Stimulated activated naive B cell treated with anti-CD40 and anti-IgM and Interleukin-4, amounts not matched to agents 10 μg/mL and 1 μg/mL and 100 μg/mL, for 72 hours (primary cell): ENCODE measurements around the gene MMP24.

ENCODE experiments used
- ATAC-seq, 2 donors: fragments of 150-1000 bp; cut with Tn5 transposase; replicated peaks; 2 replicates each; pipeline ENCODE4 v1.10.0; 2021; ENCODE audit warnings: moderate library complexity in 1 of 2
- DNase-seq: peaks from one replicate; pipeline ENCODE4 v3.0.0; 2021
- H3K27ac Mint-ChIP-seq: one replicate; pipeline ENCODE4 v1.8.0; 2022; ENCODE audit warnings: mild to moderate bottlenecking, mixed read lengths
- H3K27me3 Mint-ChIP-seq, 2 donors: one replicate each; pipeline ENCODE4 v1.8.0; 2022; ENCODE audit warnings: mixed read lengths in 2 of 2
- H3K36me3 Mint-ChIP-seq, 2 donors: one replicate each; pipeline ENCODE4 v1.8.0; 2022; ENCODE audit warnings: mixed read lengths in 2 of 2, mild to moderate bottlenecking in 1 of 2
- H3K4me1 Mint-ChIP-seq, 2 donors: one replicate each; pipeline ENCODE4 v1.8.0; 2022; ENCODE audit warnings: mixed read lengths in 2 of 2, mild to moderate bottlenecking in 1 of 2
- H3K4me3 Mint-ChIP-seq, 2 donors: one replicate each; pipeline ENCODE4 v1.8.0; 2022; ENCODE audit warnings: mild to moderate bottlenecking in 2 of 2, mixed read lengths in 2 of 2, moderate library complexity in 1 of 2
- H3K9me3 Mint-ChIP-seq, 2 donors: one replicate each; pipeline ENCODE4 v1.8.0; 2022; ENCODE audit warnings: mixed read lengths in 2 of 2, mild to moderate bottlenecking in 1 of 2

MMP24 gene

DNA sequence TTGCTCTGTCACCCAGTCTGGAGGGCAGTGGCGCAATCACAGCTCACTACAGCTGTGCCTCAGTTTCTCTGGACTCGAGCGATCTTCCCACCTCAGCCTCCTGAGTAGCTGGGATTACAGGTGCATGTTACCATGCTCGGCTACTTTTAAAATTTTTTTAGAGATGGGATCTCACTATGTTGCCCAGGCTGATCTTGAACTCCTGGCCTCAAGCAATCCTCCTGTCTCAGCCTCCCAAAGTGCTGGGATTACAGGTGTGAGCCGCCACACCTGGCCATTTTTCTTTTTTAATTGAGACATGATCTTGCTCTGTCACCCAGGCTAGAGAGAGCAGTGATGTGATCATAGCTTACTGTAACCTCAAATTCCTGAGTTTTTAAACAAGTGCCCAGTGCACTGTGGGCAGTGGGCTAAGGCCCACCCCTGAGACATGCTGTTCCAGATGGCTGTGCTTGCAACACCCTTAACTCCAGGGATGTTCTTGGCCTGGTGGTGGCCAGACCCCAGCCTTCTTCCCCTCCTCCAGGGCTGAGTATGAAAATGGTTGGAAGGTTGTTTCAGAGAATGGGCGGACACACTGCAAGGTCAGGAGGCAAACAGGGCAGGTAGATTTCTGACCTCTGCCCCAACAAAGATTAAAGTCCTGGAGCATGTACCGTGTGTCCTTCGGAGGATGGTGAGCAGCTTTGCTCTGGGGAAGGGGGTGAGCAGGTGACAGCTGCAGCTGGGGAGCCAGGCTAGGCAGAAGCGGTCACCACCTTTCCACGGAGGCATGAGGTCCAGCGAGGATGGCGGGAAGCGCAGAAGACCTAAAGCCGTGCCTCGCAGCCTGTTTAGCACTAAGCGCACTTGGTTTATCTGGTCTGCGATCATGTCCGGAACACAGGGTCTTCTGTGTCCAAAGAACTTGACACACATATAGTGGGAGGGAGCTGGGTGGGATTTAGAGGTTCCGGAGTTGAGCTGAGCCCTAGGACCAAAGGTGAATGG, 67.1 kb downstream of the MMP24 start:
- ATAC-seq: no peak
- Mint-ChIP-seq H3K36me3 (no peaks in the 10 kb centered on the region), H3K9me3 (no peaks in the 10 kb centered on the region), H3K4me3 (no peak overlapping the region), H3K27ac (no peak overlapping the region), H3K4me1 (no peaks in the 10 kb centered on the region), H3K27me3 (peaks cover 30 to 42% of the 10 kb centered on the region in 2 donors)
- no peak for DNase-seq

DNA sequence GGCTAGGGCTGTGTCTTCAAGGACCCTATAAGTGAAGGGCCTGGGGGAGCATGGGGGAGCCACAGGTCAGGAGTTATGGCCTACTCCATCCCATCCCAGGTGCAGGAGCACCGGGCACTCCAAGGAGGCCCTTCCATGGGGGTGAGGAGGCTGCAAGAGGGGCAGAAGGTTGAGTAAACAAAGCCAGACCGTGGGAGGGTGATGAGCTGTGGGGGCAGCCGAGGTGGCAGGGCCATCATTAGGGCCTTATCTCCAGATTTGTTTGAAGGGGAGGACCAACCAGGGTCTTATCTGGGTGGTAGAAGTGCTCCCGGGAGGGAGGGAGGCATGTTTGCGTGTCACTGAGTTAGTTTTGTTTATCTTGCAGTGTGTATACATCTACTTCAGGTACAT, 67.8 kb downstream of the MMP24 start:
- Mint-ChIP-seq H3K9me3 (no peaks in the 10 kb centered on the region), H3K36me3 (no peaks in the 10 kb centered on the region)
- DNase-seq: no peak

DNA sequence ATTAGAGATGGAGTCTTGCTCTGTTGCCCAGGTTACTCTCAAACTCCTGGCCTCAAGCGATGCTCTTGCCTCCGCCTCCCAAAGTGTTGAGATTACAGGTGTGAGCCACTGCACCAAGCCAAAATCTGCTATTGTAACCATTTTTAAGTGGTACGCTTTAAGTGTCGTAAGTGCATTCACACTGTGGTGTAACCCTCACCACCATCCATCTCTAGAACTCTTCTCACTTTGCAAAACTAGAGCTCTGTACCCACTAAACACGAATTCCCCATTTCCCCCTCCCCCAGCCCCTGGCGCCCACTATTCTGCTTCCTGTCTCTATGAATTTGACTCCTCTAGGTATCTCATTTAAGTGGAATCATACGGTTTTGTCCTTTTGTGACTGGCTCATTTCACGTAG, 68.6 kb downstream of the MMP24 start:
- DNase-seq (no peak), ATAC-seq (no peak)
- Mint-ChIP-seq H3K27ac (no peak overlapping the region), H3K9me3 (no peaks in the 10 kb centered on the region), H3K4me1 (peaks cover 0 to 1% of the 10 kb centered on the region in 2 donors), H3K36me3 (no peaks in the 10 kb centered on the region), H3K27me3 (peaks cover 30 to 39% of the 10 kb centered on the region in 2 donors), H3K4me3 (no peak overlapping the region)

More for the DNA sequence above, 67.8 kb downstream of the MMP24 start:
- H3K27me3 Mint-ChIP-seq: peaks cover 30 to 42% of the 10 kb centered on the region in 2 donors
- H3K4me1 Mint-ChIP-seq: peaks cover 0 to 1% of the 10 kb centered on the region in 2 donors
- no peak overlapping the region for H3K4me3 Mint-ChIP-seq
- no peak for ATAC-seq
- H3K27ac Mint-ChIP-seq: no peak overlapping the region

DNA sequence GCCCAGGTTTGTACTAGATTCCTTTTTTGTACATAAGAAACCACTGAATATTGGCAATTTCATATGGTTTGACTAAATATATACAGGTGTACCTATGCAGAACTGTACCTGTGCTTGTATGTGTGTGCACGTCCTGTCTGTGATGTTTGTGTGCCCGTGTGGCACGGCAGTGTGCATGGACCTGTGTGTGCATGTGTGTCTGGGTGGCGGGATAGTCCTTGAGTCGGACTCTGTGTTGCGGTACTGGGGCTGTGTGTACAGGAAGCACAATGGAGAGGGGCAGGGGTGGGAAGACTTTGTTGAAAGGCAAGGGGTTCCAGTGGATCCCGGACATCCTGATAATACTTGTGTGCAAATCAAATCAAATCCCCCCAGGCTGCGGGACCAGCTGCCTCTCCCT, 69.2 kb downstream of the MMP24 start:
- peaks cover 0 to 1% of the 10 kb centered on the region in 2 donors for H3K4me1 Mint-ChIP-seq
- no peak for ATAC-seq

GRCh38 chr20:35296101-35296554, 69.6 kb downstream of the MMP24 start:
- DNase-seq (no peak), ATAC-seq (no peak)
- peaks cover 0 to under 1% of the 10 kb centered on the region in 2 donors for H3K36me3 Mint-ChIP-seq
- peaks cover 27 to 35% of the 10 kb centered on the region in 2 donors for H3K27me3 Mint-ChIP-seq
- peaks cover 0 to 1% of the 10 kb centered on the region in 2 donors for H3K4me1 Mint-ChIP-seq
- H3K9me3 Mint-ChIP-seq: no peaks in the 10 kb centered on the region
- H3K27ac Mint-ChIP-seq: no peak overlapping the region
- no peak overlapping the region for H3K4me3 Mint-ChIP-seq

More for the DNA sequence above, 69.2 kb downstream of the MMP24 start:
- Mint-ChIP-seq H3K36me3 (no peaks in the 10 kb centered on the region), H3K27ac (no peak overlapping the region), H3K4me3 (no peak overlapping the region), H3K27me3 (peaks cover 30 to 37% of the 10 kb centered on the region in 2 donors), H3K9me3 (no peaks in the 10 kb centered on the region)
- DNase-seq: no peak

DNA sequence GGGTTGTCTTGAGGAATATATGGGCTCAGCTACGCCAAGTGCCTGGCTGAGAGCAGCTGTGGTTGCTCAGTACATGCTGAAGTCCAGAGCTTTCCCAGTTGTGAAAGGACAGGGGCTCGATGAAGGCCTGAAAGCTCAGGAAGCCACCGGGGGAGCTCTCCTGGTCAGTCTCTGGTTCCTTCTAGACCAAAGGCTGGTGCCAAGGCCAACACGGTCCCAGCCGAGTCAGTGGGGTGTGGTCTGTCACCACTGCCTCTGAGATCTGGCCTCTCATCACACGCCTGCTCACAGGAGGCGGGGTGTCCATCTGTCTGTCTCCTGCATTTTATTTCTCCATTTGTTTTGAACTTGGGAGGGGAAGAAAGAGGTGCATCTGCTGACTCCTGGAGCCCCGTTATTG, 70.7 kb downstream of the MMP24 start:
- no peak for DNase-seq
- Mint-ChIP-seq H3K27ac (no peak overlapping the region), H3K36me3 (peaks cover 4 to 10% of the 10 kb centered on the region in 2 donors), H3K4me1 (peaks cover 0 to 1% of the 10 kb centered on the region in 2 donors), H3K27me3 (peaks cover 26 to 32% of the 10 kb centered on the region in 2 donors), H3K4me3 (no peak overlapping the region), H3K9me3 (no peaks in the 10 kb centered on the region)
- no peak for ATAC-seq

DNA sequence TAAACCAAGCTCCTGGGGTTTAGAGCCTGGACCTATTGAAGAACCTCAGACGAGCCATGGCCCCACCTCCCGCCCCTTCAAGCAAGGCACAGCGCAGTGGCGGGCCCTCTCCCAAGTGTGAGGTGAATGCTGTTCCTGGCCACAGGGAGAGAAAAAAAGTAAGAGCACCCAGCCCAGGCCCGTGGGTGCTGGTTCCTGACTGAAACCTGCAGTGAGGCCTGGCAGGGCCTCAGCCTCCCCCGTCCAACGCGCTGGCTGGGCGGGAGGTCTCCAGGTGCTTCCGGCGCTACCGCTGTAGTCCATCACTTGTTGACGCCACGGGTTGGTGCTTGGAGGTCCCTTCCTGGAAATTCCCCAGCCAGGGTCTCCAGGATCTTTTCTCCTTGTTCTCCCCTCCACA, 71.2 kb downstream of the MMP24 start:
- Mint-ChIP-seq H3K27ac (no peak overlapping the region), H3K4me3 (no peak overlapping the region), H3K27me3 (peaks cover 20 to 26% of the 10 kb centered on the region in 2 donors), H3K4me1 (peaks cover 0 to 1% of the 10 kb centered on the region in 2 donors), H3K9me3 (no peaks in the 10 kb centered on the region), H3K36me3 (peaks cover 4 to 12% of the 10 kb centered on the region in 2 donors)
- DNase-seq: no peak
- ATAC-seq: no peak

- ATAC-seq: no peak
- H3K27me3 Mint-ChIP-seq: peaks cover 16 to 21% of the 10 kb centered on the region in 2 donors
Observed at GRCh38 chr20:35298264-35298663, 71.8 kb downstream of the MMP24 start.

GRCh38 chr20:35299780-35300179, 73.3 kb downstream of the MMP24 start:
- H3K36me3 Mint-ChIP-seq: peaks cover 9 to 18% of the 10 kb centered on the region in 2 donors
- H3K4me3 Mint-ChIP-seq: no peak overlapping the region
- H3K27ac Mint-ChIP-seq: no peak overlapping the region
- peaks cover 8 to 9% of the 10 kb centered on the region in 2 donors for H3K27me3 Mint-ChIP-seq
- ATAC-seq: no peak
- DNase-seq: no peak
- H3K9me3 Mint-ChIP-seq: no peaks in the 10 kb centered on the region
- peaks cover 8 to 14% of the 10 kb centered on the region in 2 donors for H3K4me1 Mint-ChIP-seq

More at GRCh38 chr20:35298264-35298663, 71.8 kb downstream of the MMP24 start:
- Mint-ChIP-seq H3K36me3 (peaks cover 4 to 12% of the 10 kb centered on the region in 2 donors), H3K4me3 (no peak overlapping the region), H3K9me3 (no peaks in the 10 kb centered on the region), H3K27ac (no peak overlapping the region), H3K4me1 (peaks cover 0 to 1% of the 10 kb centered on the region in 2 donors)
- no peak for DNase-seq

DNA sequence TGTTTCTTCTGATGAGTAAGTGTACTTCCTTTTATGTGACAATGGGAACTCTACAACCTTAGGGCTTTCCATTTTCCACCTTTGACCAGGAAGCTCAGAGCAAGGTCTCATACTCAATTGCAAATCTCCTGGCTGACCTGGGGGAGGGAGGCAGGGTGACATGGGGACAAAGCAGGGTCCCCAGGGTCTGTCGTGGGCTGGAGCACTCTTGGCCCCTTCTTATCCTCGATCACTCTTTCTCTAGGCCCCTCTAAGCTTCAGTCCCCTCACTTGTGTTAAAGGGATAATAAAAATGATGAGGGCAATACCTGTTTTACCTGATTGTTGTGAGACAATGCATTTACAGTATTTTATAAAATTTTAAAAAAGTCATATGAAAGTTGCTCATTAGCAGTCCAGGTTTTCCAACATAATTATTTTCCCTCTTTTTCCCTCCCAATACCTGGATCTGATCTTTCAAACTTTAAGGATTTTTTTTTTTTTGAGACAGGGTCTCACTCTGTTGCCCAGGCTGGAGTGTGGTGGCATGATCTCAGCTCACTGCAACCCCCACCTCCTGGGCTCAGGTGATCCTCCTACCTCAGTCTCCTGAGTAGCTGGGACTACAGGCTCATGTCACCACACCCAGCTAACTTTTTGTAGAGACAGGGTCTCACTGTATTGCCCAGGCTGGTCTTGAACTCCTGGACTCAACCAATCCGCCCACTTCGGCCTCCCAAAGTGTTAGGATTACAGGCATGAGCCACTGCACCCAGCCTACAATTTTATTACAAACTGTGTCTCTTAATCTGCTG, 74.2 kb downstream of the MMP24 start:
- no peaks in the 10 kb centered on the region for H3K9me3 Mint-ChIP-seq
- ATAC-seq: no peak
- no peak for DNase-seq
- no peak overlapping the region for H3K27ac Mint-ChIP-seq
- peaks cover 11 to 23% of the 10 kb centered on the region in 2 donors for H3K4me1 Mint-ChIP-seq
- no peak overlapping the region for H3K4me3 Mint-ChIP-seq
- H3K36me3 Mint-ChIP-seq: peaks cover 13 to 25% of the 10 kb centered on the region in 2 donors
- peaks cover 3% of the 10 kb centered on the region in 2 donors for H3K27me3 Mint-ChIP-seq

DNA sequence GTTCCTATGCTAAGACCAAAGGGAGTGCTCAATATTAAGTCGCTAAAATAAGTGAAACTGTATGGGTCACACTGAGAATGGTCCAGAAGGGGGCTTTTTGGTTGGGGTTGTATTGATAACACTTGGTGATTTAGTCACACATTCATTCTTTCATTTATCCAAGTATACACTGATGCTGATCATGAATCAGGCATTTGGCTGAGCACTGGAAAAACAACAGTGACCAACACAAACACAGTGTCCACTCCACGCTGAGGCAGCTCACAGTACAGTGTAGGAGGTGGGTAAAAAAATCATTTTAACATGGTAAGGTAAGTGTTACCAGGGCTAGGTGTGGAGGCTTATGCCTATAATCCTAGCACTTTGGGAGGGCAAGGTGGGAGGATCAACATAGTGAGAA, 74.9 kb downstream of the MMP24 start:
- Mint-ChIP-seq H3K4me1 (peaks cover 15 to 30% of the 10 kb centered on the region in 2 donors), H3K9me3 (no peaks in the 10 kb centered on the region), H3K27me3 (no peaks in the 10 kb centered on the region), H3K4me3 (no peak overlapping the region), H3K27ac (no peak overlapping the region), H3K36me3 (peaks cover 17 to 32% of the 10 kb centered on the region in 2 donors)
- ATAC-seq (no peak), DNase-seq (no peak)

- H3K4me1 Mint-ChIP-seq: peaks cover 16 to 32% of the 10 kb centered on the region in 2 donors
- H3K36me3 Mint-ChIP-seq: peaks cover 17 to 38% of the 10 kb centered on the region in 2 donors
- ATAC-seq (no peak), DNase-seq (no peak)
- no peak overlapping the region for H3K27ac Mint-ChIP-seq
- H3K27me3 Mint-ChIP-seq: no peaks in the 10 kb centered on the region
- H3K4me3 Mint-ChIP-seq: no peak overlapping the region
- no peaks in the 10 kb centered on the region for H3K9me3 Mint-ChIP-seq
Observed at GRCh38 chr20:35302421-35303335, 76.2 kb downstream of the MMP24 start.

DNA sequence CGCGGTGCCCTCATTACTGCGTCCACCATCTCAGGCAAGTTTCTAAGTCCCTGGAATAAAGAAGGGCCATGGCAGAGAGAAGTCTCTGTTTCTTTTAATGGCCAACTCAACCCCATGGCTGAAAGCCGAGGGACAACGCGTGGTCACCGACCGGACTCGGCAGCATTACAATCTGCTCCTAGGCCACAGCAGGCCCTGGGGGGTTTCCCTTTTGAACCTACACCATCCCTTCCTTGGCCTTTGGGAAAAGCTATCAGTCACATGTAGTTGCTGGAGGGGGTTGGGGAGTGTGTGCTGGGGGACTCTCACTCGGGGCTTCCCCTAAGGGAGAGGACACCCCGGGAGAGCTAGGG, 76.9 kb downstream of the MMP24 start:
- no peaks in the 10 kb centered on the region for H3K27me3 Mint-ChIP-seq
- no peak overlapping the region for H3K4me3 Mint-ChIP-seq
- peaks cover 19 to 41% of the 10 kb centered on the region in 2 donors for H3K36me3 Mint-ChIP-seq
- no peak for ATAC-seq
- DNase-seq: no peak
- H3K27ac Mint-ChIP-seq: no peak overlapping the region
- no peaks in the 10 kb centered on the region for H3K9me3 Mint-ChIP-seq
- H3K4me1 Mint-ChIP-seq: peaks cover 18 to 32% of the 10 kb centered on the region in 2 donors
